C4-2B (cell line): ENCODE data around the gene PODNL1.

ENCODE experiments used
- ZFX ChIP-seq: fragments of 450-650 bp; IDR thresholded peaks from 2 replicates; pipeline ENCODE4 v1.6.1; 2017
- TF ChIP-seq, protein P1 (sequence below): fragments of 450-650 bp; conservative IDR thresholded peaks from 2 replicates; pipeline ENCODE4 v1.5.1; 2017; ENCODE audit warnings: mild to moderate bottlenecking

DNA sequence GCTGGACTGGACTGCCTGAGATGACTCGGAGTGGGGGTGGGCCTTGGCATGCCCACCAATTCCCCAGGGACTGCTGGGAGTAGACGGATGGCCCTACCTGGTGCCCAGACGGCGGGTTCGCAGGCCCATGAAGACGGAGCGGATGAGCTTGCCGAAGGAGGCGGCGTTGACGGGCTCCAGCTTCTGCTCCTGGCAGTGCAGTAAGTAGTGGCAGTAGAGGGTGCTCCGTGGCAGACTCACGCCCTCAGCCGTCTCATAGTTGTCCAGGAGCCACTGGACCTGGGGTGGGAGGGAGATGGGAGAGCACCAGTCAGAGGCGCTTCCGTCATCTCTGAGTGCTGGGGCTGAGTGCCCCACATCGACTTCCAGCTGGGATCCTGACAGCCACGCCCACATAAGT is 31.7 kb upstream of the PODNL1 start:
- TF ChIP-seq, protein P1, sequence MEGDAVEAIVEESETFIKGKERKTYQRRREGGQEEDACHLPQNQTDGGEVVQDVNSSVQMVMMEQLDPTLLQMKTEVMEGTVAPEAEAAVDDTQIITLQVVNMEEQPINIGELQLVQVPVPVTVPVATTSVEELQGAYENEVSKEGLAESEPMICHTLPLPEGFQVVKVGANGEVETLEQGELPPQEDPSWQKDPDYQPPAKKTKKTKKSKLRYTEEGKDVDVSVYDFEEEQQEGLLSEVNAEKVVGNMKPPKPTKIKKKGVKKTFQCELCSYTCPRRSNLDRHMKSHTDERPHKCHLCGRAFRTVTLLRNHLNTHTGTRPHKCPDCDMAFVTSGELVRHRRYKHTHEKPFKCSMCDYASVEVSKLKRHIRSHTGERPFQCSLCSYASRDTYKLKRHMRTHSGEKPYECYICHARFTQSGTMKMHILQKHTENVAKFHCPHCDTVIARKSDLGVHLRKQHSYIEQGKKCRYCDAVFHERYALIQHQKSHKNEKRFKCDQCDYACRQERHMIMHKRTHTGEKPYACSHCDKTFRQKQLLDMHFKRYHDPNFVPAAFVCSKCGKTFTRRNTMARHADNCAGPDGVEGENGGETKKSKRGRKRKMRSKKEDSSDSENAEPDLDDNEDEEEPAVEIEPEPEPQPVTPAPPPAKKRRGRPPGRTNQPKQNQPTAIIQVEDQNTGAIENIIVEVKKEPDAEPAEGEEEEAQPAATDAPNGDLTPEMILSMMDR, result no peak
- no peak for TF ChIP-seq ZFX
